HG02642 (cell line): Measurements from ENCODE around the gene GUCY2F.

Experiments
- ATAC-seq: cut with Tn5 transposase; IDR thresholded peaks from one replicate; pipeline ENCODE4 v1.9.1; 2021; ENCODE audit warnings: mild to moderate bottlenecking; ENCODE audit not compliant: unreplicated experiment, poor library complexity

GUCY2F gene

DNA sequence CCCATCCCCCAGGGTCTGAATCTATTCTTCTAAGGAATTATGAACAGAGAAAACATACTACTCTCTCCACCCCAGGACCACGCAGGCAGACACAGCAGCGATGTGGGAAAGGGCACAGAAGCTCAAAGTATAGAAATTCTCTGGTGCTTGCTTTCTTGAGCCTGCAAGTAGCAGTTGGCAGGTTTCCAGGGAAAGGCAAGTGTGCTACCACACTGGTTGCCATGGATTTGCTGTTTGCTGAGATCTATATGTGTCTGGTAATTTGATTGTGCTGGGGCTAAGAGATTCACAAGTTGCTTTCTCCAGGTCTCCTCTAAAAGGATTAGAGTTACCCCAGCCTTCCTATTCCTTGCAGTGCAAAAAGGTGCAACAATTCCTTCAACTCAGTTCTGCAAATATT is 83.1 kb downstream of the GUCY2F start:
- no peak for ATAC-seq

DNA sequence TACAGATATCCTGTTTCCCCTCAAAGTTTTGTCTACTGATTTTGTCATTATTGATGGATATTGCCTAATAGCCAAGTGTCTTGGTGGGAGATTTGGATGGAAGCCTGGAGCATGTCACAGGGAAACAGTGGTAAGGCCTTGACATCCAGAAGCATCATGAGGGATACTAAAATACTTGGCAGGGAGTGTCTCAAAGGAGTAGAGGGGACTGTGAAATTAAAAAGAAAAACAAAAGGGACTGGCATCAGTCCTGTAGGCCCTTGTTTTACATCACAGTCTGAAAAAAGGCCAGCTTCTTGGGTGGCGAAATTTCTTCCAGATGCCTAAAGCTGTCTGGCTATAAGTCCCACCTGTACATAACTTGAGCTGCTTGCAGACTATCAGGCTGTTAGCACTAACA is 83.8 kb downstream of the GUCY2F start:
- no peak for ATAC-seq

DNA sequence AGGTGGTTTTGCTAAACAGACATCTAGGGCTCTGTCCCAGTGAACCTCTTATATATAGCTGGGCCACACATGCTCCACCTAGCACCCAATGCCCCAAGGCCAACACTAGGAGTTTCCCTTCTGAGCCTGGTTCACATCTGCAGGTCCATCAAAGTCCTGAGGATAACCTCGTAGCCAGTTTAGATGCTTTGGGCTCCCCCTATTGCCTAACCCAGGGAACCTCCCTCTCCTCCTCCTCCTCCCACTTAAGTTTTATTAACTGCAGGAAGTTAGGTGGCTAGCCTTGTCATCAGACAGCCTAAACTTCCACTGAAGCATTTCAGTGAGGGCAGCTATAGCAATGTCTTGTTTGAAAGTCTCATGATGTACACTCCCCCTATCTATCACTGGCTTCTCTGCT is 88.0 kb downstream of the GUCY2F start:
- ATAC-seq, result peak; percentile 57

DNA sequence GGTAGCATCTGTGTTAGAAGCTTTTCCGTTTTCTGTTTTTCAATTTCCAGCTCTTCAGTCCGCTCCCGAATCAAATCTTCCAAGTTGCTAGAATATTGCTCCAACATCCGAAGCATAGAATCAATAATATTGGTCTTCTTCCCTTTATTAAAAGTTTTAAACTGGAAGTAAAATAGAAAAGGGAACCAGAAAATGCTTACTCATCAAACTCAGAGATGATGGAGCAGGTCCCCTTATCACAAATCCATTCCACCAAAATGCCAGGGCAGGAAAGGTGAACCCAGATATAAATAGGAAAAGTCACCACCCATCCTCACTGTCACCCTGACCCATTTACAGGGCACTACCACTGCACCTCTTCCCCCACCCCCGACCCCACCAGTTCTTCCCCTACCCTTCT is 89.0 kb downstream of the GUCY2F start:
- no peak for ATAC-seq

DNA sequence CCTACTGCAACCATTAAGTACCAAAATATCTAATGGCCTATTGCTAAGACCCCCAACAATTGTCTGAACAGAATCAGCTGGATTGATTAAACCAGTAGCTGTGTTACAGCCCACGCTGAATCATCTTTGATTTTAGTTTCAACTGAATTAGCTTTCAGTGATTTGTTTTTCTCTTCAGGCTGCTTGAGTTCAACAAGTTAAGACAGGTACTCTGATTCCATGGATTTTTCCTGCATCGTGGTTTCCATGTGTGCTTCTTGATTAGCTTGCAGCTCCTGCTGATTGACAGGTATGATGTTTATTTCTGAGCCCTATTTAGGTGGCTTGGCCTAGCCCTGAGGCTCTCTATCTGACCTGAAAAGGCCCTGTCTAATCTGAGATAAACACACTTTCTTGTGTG is 91.3 kb downstream of the GUCY2F start:
- no peak for ATAC-seq

DNA sequence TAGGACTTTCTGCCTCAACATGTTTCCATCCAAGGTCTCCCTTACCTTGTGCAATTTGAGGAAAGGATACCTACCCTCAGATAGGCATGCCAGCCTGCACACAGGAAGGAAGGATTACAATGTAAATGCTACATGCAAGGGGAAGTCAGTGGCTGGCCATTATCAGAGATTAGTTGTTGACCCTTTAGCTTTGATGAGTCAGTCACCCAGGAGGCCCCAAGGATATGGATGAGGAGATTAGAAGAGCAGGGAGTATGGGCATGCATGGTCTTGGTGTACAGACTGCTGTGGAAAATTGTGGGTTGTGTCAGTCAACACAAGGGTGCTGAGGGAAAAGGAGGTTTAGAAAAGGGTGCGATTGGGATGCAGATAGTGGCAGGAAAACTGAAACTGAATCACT is 92.0 kb downstream of the GUCY2F start:
- no peak for ATAC-seq

DNA sequence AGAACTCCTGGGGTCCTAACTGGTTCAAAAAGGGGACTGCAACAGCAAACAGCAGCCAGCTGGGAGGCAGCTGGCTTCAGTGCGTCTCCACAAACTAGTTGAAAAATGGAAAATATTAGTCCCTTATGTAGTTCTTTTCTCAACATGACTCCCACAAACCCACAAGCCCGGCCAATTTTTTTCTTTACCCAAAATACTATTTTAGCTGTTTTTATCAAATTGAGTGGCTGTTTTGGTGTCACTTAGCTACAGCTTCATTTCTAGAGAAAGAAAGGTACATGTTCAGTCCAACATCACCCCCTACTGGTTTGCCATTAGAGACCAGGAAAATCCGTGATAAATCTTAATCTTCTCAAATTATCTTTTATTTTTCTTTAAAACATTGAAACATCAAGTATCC is 97.2 kb downstream of the GUCY2F start:
- no peak for ATAC-seq

DNA sequence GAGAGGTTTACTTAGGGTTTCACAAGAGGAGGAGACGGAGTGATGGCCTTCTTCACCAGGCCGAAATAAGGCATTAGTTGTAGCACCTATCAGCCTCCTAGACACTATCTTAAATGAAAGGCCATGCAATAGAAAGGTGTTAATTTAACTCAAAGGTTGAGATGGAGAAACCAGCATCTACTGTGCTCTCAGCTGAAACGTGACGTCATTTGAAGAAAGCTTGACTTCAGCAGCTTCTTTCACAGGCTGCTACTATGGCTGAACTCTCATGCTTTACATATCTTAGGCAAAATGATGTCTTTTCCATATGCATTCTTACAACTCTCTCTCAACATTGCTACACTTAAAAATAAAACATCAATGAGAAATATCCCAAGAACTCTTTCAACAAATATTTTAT is 99.6 kb downstream of the GUCY2F start:
- ATAC-seq, result no peak

DNA sequence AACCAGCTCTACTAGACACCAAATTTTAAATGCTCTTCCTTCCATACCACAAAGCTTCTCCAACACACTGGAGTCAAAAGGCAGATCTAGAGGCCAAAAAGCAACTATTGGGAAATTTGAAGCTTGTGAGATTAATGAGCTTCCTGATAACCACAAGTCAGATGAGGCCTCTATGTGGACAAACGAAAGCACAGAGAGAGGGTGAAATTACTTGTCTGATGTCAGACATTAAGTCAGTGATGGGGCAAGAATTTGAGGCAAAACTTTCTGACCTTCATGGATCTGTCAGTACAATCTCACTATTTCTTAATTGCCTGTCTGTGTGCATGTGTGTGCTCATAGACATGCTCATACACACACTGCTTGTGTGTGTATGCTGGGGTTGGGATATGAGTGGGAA is 103.6 kb downstream of the GUCY2F start:
- ATAC-seq, result no peak

DNA sequence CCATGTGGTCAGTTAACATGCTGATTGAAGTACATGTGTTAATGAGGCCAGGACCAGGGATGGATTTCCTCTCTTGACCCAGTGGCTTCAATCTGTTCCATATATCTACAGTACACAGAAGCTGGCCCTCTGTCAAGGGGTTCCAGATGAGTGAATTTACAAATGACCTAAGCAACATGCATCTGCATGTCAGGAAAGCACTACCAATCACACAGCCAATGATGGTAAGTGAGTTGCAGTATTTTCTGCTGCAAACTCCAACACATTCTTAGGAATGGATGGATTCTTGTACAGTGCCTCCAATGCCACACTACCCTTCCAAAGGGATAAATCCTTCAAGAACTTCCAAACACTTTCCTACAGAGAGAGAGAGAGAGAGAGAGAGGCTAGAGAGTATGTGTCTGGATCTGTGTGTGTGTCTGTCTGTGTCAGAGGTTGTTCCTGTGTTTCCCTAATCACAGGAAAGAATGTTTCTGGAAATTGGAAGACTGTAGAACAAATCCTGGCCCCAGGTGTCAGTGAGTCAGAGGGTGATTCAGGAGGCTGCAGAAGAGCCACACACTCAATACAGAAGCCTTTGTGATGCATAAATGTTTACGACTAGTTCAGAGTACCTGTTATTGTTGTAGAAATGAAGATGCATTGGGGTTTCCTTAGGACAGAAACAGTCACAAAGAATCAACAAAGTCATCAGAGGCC is 107.5 kb downstream of the GUCY2F start:
- no peak for ATAC-seq

DNA sequence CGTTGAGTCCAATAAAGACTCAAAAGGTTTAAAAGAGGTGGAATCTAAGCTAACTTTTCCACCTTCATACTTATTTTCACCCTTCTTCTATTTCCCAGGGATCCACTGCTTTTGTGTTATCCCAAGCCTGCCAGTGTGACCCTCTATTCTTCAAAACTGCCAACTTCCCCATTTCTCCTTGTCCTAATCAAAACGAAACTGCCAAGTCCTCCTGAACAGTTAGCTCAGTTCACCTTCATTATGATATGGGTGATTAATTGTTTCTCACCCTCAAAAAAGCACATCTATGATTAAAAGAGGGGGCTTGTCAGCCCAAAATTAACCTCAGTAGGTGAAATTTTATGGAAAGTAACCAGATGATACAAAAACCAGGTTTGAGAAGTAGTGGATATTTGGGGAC is 108.4 kb downstream of the GUCY2F start:
- ATAC-seq, result no peak

DNA sequence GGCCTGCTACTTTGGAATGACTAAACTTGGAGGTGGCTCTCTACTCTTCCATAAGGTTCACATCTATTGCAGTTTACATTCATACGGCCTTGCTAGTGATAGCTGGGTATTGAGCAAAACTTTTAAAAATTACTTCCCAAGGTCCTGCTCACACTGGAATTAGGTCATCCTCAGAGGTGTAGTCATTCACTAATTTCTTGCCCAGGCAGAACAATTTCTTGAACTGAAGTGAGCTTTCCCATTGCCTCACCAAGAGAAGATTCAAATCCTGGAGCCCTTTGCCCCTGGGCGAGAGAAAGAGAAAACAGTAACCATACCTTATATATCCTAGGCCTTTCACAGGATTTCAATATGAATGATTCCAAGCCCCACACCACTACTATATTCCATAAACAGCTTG is 109.2 kb downstream of the GUCY2F start:
- no peak for ATAC-seq

DNA sequence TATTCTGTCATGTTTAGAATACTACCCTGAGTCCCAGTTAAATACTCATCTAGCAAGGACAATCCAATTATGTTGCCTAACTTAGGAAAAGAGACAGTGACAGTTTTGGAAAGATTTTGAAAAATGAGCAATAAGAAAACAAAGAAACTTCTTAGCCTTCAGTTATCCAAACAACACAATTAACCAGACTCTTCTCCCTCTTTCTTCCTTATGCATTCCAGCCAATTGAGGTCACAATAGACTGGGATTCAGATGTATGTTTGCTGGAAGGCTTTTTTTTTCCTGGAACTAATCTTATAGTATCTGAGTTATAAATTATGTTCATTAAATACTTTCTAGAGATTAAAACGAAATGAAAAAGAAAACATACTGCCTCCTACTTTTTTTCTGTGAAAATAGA is 109.6 kb downstream of the GUCY2F start:
- ATAC-seq, result no peak

DNA sequence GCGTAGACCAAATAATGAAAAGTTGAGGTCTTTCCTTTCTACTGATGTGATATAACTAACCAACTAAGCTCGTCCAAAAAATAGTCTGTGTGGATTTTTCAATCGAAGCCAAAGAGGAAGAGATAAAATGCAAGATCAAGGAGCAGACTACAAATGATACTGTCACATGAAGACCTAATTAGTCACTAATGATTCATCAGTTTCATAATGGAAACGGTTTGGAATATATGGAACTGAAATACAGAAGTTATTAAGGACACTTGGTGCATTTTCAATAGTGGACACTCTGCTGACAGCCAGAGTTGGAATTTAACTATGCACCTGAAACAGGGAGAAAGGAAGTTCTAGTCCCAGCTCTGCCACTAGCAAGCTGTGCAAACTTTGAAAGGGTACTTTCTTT is 119.8 kb downstream of the GUCY2F start:
- no peak for ATAC-seq

DNA sequence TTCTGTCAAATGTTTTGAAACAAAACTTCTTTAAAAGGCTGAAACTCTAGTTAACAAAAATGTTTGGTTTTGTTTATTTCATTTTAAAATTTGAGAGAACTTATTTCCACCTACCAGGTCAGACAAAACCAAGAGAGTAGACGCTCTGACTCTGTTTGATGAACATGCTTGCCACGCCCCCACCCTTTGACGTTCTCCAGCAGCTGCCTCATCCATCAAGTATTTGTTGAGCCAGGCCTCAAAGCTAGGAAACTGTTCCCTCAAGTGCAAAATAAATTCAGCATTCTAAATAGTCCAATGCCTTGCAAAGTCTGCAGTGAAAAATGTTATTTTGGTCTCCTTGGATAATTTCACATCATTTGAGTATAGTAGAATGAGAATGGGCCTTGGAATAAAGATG is 121.6 kb downstream of the GUCY2F start:
- ATAC-seq, result no peak

DNA sequence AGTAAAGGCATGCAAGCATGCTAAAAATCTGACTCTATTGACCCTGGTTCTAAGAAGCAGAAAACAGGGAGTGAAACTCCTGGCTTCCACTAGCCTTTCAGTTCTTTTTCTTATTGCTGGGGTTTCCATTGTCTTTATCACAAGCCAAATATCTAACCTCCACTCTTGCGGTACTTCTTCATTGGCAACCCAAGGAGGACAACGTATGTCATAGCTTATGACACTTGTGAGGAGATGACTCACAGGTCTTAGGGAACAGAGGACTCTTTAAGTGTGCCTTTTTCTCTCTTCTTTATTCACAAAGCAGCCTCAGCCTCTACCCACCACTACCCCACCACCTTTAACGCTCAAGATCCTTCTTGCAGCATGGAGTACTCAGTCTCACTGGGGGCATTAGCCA is 124.2 kb downstream of the GUCY2F start:
- ATAC-seq, result no peak

DNA sequence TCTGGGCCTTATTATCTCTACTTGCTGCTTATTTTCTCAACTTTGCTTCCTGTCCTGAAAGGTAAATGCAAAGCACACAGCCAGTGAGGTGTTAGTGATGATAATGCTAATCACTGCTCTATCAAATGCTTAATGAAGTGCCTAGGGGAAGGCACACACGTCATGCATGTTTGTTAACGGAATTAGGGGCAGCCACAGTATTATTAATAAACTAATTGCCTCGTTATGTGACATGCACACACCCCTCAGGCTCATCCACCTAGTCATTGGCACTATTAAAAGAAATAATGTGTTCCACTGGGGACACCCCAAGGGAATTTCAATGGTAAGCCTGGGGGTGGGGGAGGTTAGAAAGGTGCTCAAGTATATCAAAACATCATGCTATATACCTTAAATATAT is 125.2 kb downstream of the GUCY2F start:
- no peak for ATAC-seq

DNA sequence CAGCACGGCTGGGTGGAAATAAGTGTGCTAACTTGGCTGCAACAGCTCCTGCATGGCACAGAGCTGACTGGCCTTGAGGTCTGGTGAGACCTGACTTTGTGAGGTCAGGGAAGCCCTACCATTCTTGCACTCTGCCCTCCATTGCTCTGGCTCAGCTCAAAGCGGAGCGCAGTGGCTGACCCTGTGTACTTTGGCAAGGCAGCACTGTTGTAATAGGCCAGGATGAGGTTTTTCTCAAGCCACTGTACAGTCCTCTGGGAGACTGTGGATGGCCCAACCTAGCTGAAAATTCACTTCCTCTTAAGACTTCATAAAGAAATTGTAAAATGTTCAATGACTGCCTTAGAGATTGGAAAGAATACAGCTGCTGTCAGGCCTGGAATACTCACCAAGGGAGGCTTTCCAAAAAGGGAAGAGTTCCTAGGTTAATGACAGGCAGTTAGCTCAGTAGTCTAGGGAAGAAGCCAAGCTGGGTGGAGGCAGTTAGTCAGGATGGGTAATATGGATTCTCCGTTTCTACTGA is 129.8 kb downstream of the GUCY2F start:
- no peak for ATAC-seq

DNA sequence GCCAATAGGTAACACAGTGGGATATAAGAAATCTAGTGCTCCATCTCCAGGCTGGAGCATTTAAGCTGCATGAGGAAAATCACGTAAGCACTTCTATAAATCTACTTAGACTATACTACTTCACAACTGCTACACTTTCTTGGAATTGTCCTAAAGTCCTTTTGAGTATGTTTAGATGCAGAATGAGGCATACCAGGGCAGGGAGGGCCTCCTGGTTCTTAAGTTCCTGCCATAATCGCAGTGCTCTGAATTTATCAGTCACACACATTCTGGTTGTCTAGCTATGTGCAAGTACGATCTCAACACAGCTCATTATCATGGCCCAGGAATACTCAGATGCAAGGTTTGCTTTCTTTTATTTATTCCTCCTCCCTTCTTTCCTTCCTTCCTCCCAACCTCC is 130.3 kb downstream of the GUCY2F start:
- no peak for ATAC-seq

DNA sequence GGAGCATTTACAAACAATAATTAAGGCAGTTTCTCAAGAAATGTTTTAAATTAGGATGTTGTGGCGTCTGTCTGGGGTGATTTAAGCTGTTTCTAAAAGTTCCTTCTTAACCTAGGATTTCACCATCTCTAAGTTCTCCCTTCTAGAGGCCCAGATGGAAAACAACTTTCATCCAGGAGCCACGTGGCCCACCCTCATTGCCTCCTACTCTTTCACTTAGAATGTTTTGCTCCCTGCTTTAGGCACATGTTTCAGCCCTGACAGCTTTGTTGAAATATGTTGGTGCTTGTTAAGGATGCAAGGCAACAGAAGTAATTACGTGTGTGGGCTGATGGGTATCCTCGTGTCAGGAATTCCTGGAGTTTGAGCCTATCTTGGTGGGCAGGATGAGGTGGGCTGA is 131.3 kb downstream of the GUCY2F start:
- no peak for ATAC-seq

DNA sequence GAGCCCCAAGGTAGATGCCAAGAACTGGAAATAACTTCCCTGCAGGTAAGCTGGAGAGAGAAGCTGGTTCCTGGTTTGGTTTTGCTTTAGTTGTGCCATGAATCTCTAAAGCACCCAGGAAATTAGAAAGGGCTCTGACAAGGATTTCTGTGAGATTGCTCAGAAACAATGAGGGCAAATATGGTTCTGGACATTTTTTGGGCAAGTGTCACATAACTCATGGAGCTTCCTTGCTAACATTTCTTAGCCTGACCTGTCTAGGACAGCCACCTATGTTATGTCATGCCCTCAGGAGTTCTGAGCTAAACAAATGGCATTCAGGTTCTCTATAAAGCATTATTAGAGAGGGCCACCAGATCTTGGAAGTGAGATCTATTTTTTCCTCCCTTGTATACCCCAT is 131.8 kb downstream of the GUCY2F start:
- ATAC-seq, result no peak

DNA sequence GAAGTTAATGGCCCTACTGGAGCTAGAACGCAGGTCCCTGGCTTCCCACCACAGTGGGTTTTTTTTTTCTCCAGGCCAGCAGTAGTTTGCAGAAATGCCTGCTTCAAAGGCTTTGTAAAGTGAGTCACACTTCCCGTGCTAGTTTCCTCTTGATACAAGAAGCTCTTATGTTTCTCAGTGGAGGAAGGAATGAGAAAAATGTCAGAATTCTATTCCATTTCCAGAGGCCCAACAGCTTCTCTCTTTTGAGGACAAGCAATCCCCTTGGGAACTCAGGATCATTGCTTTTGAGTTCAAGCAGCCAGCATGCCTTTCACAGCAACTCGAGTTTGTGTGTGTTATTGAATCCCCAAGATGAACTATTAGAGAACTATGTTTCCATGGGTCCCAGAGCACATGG is 134.3 kb downstream of the GUCY2F start:
- no peak for ATAC-seq

DNA sequence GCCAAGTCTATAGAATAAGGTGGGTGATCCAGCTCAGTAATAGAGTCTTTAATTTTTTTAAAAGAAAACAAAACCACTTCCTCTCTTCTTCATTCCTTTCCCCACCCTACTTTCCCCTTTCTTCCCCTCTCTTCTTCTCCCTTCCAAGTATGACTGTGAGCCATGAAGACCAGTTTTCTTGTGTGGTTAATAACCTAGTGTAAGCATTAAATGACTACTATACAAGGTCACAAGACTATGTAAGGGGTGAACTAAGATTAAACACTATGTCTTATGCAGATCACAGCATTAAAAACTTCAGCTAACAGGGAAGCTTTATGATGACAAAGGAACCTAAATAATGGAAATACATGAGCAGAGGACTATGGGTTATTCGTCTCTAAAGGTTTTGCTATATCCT is 135.4 kb downstream of the GUCY2F start:
- no peak for ATAC-seq
